ENCODE measurements around the gene PLEKHM2.

The PLEKHM2 gene

DNA sequence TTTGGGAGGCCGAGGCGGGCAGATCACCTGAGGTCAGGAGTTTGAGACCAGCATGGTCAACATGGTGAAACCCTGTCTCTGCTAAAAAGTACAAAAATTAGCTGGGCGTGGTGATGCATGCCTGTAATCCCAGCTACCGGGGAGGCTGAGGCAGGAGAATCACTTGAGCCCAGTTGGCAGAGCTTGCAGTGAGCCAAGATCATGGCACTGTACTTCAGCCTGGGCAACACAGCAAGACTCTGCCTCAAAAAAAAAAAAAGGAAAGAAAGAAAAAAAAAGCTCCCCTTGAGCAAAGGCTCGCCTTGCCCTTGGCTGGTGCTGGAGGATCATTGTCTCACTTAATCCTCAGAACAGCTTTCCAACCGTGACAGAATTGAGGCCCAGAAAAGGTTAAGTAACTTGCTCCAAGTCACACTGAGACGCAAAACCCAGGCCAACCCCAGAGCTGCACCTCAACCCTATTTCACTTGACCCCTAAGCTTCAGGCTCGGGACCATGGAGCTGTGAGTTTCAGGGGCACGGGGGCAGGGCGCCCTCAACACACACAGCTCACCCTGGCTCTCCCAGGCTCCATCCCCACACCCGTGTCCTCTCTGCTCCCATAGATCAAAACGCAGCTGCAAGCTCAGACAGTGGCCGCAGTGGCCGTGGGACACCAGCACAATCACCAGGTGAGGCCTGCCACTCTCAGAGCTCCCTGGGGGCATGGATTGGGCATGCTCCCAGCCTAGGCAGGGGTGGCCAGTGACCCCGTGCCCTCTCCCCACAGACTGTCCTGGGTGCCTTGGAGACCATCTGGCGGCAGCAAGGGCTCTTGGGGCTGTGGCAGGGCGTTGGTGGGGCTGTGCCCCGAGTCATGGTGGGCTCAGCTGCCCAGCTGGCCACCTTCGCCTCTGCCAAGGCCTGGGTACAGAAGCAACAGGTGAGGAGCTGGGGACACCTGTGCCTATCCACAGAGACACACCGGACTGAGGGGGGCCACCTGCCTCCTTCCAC, 53.5 kb downstream of the PLEKHM2 start:
- ATAC-seq: no peak
- TF ChIP-seq ZNF8 (CRISPR knock-in tag; IDR thresholded peaks at IDR 0.05) (no peak), CREB5 (CRISPR knock-in tag; IDR thresholded peaks at IDR 0.05; ENCODE audit: low read depth) (no peak), ZC3H10 (CRISPR knock-in tag; IDR thresholded peaks at IDR 0.05) (no peak), OSR1 (CRISPR knock-in tag; IDR thresholded peaks at IDR 0.05) (no peak), CSDC2 (CRISPR knock-in tag; IDR thresholded peaks at IDR 0.05) (no peak), ZNF70 (CRISPR knock-in tag; IDR thresholded peaks at IDR 0.05) (no peak), ZNF565 (CRISPR knock-in tag; conservative IDR thresholded peaks at IDR 0.05; ENCODE audit: low read depth) (no peak)
- TF ChIP-seq, protein P1, sequence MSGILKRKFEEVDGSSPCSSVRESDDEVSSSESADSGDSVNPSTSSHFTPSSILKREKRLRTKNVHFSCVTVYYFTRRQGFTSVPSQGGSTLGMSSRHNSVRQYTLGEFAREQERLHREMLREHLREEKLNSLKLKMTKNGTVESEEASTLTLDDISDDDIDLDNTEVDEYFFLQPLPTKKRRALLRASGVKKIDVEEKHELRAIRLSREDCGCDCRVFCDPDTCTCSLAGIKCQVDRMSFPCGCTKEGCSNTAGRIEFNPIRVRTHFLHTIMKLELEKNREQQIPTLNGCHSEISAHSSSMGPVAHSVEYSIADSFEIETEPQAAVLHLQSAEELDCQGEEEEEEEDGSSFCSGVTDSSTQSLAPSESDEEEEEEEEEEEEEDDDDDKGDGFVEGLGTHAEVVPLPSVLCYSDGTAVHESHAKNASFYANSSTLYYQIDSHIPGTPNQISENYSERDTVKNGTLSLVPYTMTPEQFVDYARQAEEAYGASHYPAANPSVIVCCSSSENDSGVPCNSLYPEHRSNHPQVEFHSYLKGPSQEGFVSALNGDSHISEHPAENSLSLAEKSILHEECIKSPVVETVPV (CRISPR knock-in tag; IDR thresholded peaks at IDR 0.05): no peak

GRCh38 chr1:15738416-15739113, 54.4 kb downstream of the PLEKHM2 start:
- TF ChIP-seq TCF4 (CRISPR knock-in tag; IDR thresholded peaks at IDR 0.05; ENCODE audit: borderline replicate concordance): peak; percentile 75; the same call in 1 of the 2 replicates
- TF ChIP-seq PPARA (CRISPR knock-in tag; IDR thresholded peaks at IDR 0.05; ENCODE audit: borderline replicate concordance): no peak
- ATAC-seq: no peak; the same call in 2 of the 3 replicates

DNA sequence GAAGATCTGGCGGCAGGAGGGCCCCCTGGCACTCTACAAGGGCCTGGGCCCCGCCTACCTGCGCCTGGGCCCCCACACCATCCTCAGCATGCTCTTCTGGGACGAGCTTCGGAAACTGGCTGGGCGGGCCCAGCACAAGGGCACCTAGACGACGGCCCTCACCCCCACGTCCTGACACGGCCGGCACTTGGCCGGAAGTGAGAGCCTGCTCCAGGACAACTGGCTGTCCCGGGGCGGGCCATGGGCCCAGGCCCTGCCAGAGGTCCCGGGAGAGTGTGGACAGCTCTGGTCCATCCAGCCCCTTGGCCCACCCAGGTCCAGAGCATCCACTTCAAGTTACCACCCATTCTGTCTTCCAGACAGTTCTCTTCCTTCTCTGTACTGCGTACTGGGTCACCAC, 55.1 kb downstream of the PLEKHM2 start:
- TF ChIP-seq ISL1 (CRISPR knock-in tag; IDR thresholded peaks at IDR 0.05) (no peak), OSR1 (CRISPR knock-in tag; IDR thresholded peaks at IDR 0.05) (no peak), PPARA (CRISPR knock-in tag; IDR thresholded peaks at IDR 0.05; ENCODE audit: borderline replicate concordance) (no peak), PATZ1 (CRISPR knock-in tag; IDR thresholded peaks at IDR 0.05; ENCODE audit: borderline replicate concordance) (no peak), SNAI2 (CRISPR knock-in tag; IDR thresholded peaks at IDR 0.05) (no peak)
- no peak for ATAC-seq

DNA sequence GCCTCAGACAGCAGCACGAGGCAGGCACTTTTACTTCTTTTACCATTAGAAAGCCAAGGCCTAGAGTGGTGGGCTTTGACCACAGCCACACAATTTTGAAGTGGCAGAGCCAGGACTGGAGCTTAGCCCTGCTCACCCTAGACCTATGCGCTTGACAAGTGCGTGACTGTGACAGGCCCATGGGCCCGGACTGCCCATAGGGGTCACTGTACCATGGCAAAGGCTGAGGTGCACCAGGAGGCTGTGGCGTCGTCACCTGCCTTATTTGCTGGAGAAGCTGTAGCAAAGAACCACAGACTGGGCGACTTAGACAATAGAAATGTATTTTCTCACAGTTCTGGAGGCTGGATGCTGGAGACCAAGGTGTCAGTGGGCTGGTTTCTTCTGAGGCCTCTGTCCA, 55.6 kb downstream of the PLEKHM2 start:
- no peak; the same call in 2 of the 3 replicates for ATAC-seq
- no peak for TF ChIP-seq ESRRG (CRISPR knock-in tag; IDR thresholded peaks at IDR 0.05)
- no peak for TF ChIP-seq RARB (CRISPR knock-in tag; IDR thresholded peaks at IDR 0.05)
- no peak for TF ChIP-seq ZFP30 (CRISPR knock-in tag; IDR thresholded peaks at IDR 0.05)
- no peak for TF ChIP-seq POU6F1 (CRISPR knock-in tag; IDR thresholded peaks at IDR 0.05; ENCODE audit: borderline replicate concordance, low read depth)
- no peak for TF ChIP-seq ISL1 (CRISPR knock-in tag; IDR thresholded peaks at IDR 0.05)
- no peak for TF ChIP-seq OSR1 (CRISPR knock-in tag; IDR thresholded peaks at IDR 0.05)
- TF ChIP-seq TSHZ2 (CRISPR knock-in tag; IDR thresholded peaks at IDR 0.05): no peak
- TF ChIP-seq PPARA (CRISPR knock-in tag; IDR thresholded peaks at IDR 0.05; ENCODE audit: borderline replicate concordance): no peak
- no peak for TF ChIP-seq PATZ1 (CRISPR knock-in tag; IDR thresholded peaks at IDR 0.05; ENCODE audit: borderline replicate concordance)
- TF ChIP-seq ZNF70 (CRISPR knock-in tag; IDR thresholded peaks at IDR 0.05): no peak
- no peak for TF ChIP-seq CREB5 (CRISPR knock-in tag; IDR thresholded peaks at IDR 0.05; ENCODE audit: low read depth)
- no peak for TF ChIP-seq BACH2 (CRISPR knock-in tag; IDR thresholded peaks at IDR 0.05; ENCODE audit: borderline replicate concordance)
